Measurements from ENCODE around the gene EIF5A2.

Gene EIF5A2

DNA sequence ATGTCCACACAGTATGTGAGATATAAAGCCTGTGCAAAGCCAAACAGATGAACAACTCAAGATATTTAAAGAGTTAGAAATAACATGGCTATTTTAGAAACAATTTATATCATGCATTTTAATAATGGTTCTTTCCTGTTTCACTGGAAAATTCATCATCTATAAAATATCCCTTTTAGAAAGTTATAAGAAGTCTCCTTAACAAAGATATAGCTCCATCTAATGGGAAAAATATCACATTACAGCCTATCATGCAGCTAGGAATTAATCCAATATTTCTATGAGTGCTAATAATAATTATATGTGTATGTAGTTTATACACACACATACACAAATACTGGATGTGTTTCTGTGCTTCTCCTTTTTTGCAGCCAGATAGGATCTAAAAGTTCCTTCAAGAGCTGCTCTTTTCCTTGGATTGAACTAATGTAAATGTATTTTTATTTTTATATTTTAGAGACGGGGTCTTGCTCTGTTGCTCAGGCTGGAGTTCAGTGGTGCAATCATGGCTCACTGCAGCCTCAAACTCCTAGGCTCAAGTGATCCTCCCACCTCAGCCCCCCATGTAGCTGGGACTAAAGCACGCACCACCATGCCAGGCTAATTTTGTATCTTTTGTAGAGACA is 60.0 kb downstream of the EIF5A2 start:
- peak; percentile 11 for DNase-seq

- no peak for DNase-seq
These were observed 64.1 kb downstream of the EIF5A2 start for GRCh38 chr3:170844377-170844776.

DNA sequence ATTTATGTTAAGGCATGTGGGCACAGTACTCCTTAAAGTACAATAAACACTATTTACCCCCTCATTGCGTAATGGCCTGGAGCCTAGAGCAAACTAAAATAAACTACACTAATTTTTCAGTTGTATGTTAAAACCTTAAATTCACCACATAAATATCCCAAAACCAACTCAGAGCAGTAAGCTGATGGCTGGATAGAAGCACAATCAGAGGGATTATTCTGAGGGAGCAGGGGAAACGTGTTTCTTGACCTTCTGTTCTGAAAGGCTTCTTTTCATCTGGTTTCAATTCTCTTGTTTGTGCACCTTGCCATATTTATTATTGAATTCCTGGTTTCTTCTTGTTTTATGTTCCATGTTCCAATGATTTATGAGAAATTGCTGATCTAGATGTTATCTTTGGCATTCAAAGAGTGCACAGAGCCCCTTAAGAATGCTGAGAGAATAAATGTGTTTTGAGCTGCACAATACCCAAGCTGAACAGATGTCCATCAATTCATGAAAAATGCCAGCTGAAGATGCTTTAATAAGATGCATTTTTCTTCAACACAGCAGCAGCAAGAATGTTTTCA is 68.1 kb downstream of the EIF5A2 start:
- DNase-seq, result no peak

DNA sequence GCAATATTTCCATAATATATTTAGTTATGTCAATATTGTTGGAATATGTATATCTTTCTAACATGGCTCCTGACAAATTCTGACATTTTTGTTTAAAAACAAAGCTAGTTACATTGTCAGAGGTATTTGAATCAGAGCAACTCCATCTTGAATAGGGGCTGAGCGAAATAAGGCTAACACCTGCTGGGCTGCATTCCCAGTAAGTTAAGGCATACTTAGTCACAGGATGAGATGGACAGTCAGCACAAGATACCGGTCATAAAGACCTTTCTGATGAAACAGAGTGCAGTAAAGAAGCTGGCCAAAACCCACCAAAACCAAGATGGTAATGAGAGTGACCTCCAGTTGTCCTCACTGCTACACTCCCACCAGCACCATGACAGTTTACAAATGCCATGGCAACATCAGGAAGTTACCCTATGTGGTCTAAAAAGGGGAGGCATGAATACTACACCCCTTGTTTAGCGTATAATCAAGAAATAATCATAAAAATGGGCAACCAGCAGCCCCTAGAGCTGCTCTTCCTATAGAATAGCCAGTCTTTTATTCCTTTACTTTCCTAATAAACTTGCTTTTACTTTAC is 68.8 kb downstream of the EIF5A2 start:
- DNase-seq, result no peak

Measured in inflammatory macrophage treated with lipopolysaccharide for 4 hours (primary cell).